Measurements from ENCODE around the gene ATP10B. TPM values are rescaled to one million over a fixed set of nuclear protein-coding genes. Genes with fewer than 3 reads are reported as not detected.

ATP10B gene
- total RNA-seq, 4 donors from 2014 or later = 0.07 to 0.29 TPM; not detected in 2

DNA sequence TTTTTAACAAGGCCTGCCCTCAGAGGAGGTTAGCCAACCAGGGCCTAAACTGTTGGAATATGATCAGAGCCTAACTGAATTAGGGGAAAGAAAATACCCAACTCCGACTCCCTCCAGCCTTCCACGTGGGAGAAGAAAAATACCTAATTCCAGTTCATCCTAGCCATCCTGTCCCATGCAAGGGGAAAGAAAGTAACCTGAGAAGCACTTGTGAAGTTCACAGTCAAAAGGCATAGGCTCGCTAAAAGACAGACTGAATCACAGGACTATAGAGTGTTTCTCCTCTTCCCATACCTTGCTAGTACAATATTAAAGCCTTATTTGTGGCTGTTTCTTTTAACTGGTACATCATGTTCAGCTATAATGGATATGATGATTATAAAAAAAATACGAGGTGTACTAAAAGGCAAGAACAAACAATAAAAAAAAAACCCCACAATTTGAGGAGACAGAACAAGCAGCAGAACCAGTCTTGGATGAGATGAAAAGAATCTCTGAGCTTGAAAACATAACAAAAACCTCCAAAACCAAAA lies 18.0 kb upstream of the ATP10B start:
- H3K36me3 ChIP-seq = no peaks in the 10 kb centered on the region
- H3K4me3 ChIP-seq = no peak overlapping the region
- intact Hi-C loops (cut with DNase I; ENCODE audit: low total_unique reads) = no loop called here
- TF ChIP-seq, protein P1, sequence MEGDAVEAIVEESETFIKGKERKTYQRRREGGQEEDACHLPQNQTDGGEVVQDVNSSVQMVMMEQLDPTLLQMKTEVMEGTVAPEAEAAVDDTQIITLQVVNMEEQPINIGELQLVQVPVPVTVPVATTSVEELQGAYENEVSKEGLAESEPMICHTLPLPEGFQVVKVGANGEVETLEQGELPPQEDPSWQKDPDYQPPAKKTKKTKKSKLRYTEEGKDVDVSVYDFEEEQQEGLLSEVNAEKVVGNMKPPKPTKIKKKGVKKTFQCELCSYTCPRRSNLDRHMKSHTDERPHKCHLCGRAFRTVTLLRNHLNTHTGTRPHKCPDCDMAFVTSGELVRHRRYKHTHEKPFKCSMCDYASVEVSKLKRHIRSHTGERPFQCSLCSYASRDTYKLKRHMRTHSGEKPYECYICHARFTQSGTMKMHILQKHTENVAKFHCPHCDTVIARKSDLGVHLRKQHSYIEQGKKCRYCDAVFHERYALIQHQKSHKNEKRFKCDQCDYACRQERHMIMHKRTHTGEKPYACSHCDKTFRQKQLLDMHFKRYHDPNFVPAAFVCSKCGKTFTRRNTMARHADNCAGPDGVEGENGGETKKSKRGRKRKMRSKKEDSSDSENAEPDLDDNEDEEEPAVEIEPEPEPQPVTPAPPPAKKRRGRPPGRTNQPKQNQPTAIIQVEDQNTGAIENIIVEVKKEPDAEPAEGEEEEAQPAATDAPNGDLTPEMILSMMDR (IDR thresholded peaks at IDR 0.05) = no peak
- no peak for TF ChIP-seq POLR2A (IDR thresholded peaks at IDR 0.05)
- H3K27me3 ChIP-seq = no peaks in the 10 kb centered on the region
- H3K4me1 ChIP-seq = no peaks in the 10 kb centered on the region
- H3K27ac ChIP-seq = no peak overlapping the region
- no peaks in the 10 kb centered on the region for H3K9me3 ChIP-seq
- no peak for DNase-seq

DNA sequence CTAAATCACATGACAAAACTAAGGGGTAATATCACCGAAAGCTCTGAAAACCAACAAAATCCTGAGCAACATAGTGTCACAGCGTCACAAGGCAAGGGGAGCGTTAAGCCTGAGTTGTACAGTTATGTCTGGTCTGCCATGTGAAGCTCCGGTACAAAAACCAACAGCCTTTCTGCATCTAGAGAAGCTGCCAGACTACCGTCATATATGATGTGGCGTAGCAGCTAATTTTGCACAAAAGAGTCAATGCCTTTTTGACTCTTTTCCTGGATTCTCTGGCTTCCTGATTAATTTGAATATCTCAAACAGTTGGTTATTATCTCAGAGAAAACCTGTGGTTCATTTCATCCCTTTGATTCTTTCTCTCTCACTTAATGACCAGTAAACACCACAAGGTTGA lies 16.0 kb upstream of the ATP10B start:
- Histone ChIP-seq H3K9me3 (no peaks in the 10 kb centered on the region), H3K4me1 (no peaks in the 10 kb centered on the region), H3K27me3 (no peaks in the 10 kb centered on the region), H3K36me3 (no peaks in the 10 kb centered on the region), H3K4me3 (no peak overlapping the region), H3K27ac (no peak overlapping the region)
- TF ChIP-seq, protein P1 (IDR thresholded peaks at IDR 0.05) = no peak
- TF ChIP-seq POLR2A (IDR thresholded peaks at IDR 0.05) = no peak
- DNase-seq = no peak
- intact Hi-C loops (cut with DNase I; ENCODE audit: low total_unique reads) = no loop called here

DNA sequence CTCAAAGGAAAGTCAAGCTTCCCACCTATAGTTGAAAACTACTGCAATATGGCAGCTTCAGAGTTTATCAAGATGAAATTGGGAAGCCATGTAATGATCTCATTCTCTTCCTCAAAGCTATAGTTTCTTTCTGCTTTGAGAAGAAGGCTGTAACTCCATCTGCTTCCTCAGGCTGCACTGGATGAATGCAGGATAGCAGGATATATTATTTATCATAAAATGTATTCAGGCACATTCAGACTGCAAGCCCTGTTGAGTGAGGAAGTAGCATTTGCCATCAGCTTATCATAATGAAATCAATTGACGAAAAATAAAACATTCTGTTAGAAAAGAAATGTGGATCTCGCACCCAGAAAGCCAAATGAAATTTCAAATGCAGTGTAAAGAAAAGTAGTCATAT lies 560 bp downstream of the ATP10B start:
- Histone ChIP-seq H3K9me3 (no peaks in the 10 kb centered on the region), H3K36me3 (no peaks in the 10 kb centered on the region), H3K4me3 (no peak overlapping the region), H3K27ac (no peak overlapping the region), H3K27me3 (no peaks in the 10 kb centered on the region), H3K4me1 (no peaks in the 10 kb centered on the region)
- DNase-seq = no peak
- intact Hi-C loops (cut with DNase I; ENCODE audit: low total_unique reads) = no loop called here
- TF ChIP-seq, protein P1 (IDR thresholded peaks at IDR 0.05) = no peak
- no peak for TF ChIP-seq POLR2A (IDR thresholded peaks at IDR 0.05)

DNA sequence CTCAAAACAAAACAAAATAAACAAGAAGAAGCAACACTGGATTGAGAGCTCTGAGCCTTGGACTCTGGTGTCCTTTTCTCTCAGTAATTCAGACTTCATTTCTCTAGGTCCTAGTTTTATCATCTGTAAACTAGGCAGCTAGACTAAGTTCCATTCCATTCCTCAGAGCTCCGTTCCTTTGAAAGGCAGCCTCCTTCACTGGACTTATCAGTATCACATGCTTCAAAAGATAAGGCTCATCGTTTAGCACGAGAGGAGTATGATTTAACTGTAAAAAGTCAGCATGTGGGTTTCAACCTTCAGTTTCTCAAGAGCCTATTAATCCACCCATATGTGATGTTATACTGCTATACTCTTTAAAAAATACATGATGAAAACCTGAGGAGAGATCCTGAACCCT lies 1.6 kb downstream of the ATP10B start:
- no peaks in the 10 kb centered on the region for H3K9me3 ChIP-seq
- H3K27me3 ChIP-seq = no peaks in the 10 kb centered on the region
- no peaks in the 10 kb centered on the region for H3K4me1 ChIP-seq
- intact Hi-C loops (cut with DNase I; ENCODE audit: low total_unique reads) = no loop called here
- H3K36me3 ChIP-seq = no peaks in the 10 kb centered on the region
- H3K27ac ChIP-seq = no peak overlapping the region
- H3K4me3 ChIP-seq = no peak overlapping the region
- TF ChIP-seq, protein P1 (IDR thresholded peaks at IDR 0.05) = no peak
- no peak for TF ChIP-seq POLR2A (IDR thresholded peaks at IDR 0.05)
- DNase-seq = no peak

DNA sequence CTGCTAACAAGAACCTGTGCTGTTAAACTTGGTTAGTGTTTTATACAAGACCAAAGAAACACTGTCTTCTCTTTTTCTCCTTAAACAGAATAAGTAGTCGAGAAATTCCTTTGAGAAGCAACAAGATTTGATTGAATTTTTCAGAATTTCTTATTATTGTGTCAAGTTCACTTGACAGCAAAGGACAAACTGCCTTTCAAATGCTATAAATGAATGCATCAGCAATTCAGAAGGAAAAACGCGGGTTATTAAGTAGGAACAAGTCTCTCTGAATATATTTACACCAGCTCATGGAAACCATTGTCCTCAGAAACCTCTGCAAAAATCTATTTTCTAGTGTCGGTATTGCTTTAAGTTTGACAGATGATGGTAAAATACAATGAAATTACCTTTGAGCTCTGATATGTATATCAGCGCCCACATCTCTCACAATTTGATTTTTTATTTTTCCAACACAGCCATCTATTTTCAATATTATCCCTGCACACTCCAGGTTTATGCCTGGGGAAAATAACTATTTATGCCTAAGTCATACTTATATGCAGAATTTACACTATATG lies 4.4 kb downstream of the ATP10B start:
- intact Hi-C loops (cut with DNase I; ENCODE audit: low total_unique reads) = no loop called here

More for the DNA sequence above, 4.4 kb downstream of the ATP10B start:
- no peaks in the 10 kb centered on the region for H3K4me1 ChIP-seq
- H3K4me3 ChIP-seq = no peak overlapping the region
- H3K27me3 ChIP-seq = no peaks in the 10 kb centered on the region
- no peak for TF ChIP-seq POLR2A (IDR thresholded peaks at IDR 0.05)
- TF ChIP-seq, protein P1 (IDR thresholded peaks at IDR 0.05) = no peak
- no peak overlapping the region for H3K27ac ChIP-seq
- H3K9me3 ChIP-seq = no peaks in the 10 kb centered on the region
- DNase-seq = no peak
- no peaks in the 10 kb centered on the region for H3K36me3 ChIP-seq
